Nucleus accumbens (tissue), 56 donors: Measurements from ENCODE around the gene SLC44A1.
A peak's percentile ranks its signal among the peaks of the same experiment; 100 is the strongest.

Experiments used
- DNase-seq, 56 donors: peaks; one replicate each; lab custom pipeline; 2025; lab: John Stamatoyannopoulos, UW

SLC44A1 gene

DNA sequence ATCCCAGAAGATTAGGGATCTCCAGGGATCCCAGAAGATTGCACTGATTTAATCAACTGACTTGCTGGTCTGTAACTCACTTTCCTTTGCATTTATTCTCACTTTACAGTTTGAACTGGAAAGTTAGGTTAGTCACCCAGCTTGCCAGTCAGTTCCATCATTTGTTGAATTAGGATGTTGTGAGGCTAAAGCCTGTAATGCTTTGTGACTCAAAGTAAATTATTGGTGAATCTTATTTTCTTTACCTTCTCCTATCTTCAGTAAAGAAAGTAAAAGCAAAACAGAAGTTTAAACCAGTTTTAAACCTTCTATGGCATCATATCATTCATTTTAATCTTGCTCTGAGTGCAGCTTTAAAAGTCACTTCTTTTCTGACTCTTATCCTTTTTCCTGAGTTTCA, 85.8 kb downstream of the SLC44A1 start:
- DNase-seq = no peak

GRCh38 chr9:105330755-105331154, 86.3 kb downstream of the SLC44A1 start:
- no peak for DNase-seq

GRCh38 chr9:105331160-105331559, 86.7 kb downstream of the SLC44A1 start:
- no peak for DNase-seq

GRCh38 chr9:105331755-105332154, 87.3 kb downstream of the SLC44A1 start:
- DNase-seq = no peak

- DNase-seq = no peak
Observed at GRCh38 chr9:105332471-105332870, 88.0 kb downstream of the SLC44A1 start.

DNA sequence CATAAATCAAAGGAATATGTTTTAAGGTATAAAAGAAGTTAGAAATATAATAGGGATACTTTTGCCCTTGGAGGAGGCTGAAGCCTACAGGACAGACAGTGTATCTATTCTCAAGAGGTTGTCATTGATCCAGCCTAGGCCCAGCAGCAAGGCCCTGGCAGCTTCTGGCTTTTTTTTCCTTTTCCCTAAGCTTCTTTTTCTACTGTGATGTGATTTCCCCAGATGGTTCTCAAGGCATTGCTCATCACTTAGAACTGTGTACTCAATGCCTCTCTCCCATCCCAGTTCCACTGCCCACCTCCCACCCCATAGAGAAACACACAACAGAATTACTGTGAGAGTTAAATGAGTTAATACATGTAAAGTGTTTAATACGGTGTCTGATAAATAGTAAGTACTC, 88.6 kb downstream of the SLC44A1 start:
- no peak for DNase-seq

GRCh38 chr9:105333811-105334210, 89.4 kb downstream of the SLC44A1 start:
- DNase-seq = peak in 1 of 56 donors; percentile 20

- no peak for DNase-seq
Observed at GRCh38 chr9:105338308-105338707, 93.9 kb downstream of the SLC44A1 start.

DNA sequence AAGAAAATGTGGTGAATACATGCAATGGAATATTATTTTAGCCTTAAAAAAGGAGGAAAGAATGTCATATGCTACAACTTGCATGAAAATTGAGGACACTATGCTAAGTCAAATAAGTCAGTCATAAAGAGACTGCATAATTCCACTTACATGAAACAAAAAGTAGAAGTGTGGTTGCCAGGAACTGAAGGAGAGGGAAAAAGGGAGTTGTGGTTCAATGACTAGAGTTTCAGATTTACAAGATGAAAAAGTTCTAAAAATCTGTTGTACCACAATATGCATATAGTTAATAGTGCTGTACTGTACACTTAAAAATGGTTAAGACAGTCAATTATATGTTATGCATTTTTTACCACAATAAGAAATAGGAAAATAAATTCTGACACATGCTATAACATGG, 95.4 kb downstream of the SLC44A1 start:
- DNase-seq = no peak

GRCh38 chr9:105341434-105342146, 97.1 kb downstream of the SLC44A1 start:
- no peak for DNase-seq

- DNase-seq = no peak
Observed at GRCh38 chr9:105342147-105342505, 97.7 kb downstream of the SLC44A1 start.

GRCh38 chr9:105344283-105344682, 99.8 kb downstream of the SLC44A1 start:
- DNase-seq = no peak

DNA sequence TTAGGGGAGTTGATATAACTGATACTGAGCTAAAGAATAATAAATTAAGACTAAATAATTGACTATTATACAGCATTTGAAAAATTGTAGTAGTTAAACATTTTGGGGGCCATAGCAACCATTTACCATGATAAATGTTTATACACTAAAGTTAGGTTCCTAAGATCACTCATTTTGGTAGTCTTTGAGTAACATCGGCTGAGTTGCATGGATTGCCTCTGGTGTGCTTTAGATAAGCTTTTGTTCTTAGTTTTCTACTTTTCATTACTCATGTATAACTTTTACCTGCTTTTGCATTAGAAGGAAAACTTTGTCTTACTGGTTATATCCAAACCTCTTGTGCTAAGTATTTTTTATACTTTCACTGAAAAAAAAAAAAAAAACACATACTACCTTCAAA, 101.2 kb downstream of the SLC44A1 start:
- no peak for DNase-seq

DNA sequence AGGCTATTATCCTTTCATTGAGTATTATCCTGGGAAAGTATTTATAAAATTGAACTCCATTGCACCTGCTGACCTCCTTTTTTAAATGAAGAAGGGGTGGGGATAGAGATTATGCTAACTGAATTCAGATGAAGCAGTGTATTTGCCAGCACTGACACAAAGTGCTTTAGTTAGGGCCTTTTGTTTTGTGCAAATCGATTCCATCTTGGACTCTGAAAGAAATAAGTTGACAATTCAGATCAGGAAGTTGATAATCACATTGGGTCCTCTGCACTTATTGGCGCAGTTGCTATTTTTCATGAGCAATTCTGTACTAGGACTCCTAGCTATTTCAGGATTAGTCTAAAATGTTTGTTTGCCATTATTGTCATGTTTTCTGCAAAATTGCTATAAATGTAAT, 101.8 kb downstream of the SLC44A1 start:
- no peak for DNase-seq

DNA sequence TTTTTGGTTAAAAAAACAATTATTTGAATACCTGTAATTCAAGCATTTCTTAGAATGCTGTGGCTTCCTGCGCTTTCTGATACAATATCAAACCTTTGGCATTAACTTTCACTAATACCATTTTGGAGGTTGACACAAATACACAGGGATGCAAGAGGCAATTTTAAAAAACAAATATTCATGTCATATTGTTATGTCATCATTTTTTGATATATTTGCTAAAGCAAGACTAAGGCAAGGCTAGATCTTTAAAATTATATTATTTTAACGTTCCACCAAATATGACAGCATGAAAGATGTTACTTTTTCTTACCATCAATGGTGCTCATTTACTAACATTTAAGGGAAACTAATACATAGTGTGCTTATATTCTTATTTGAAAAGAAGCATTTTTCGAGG, 110.0 kb downstream of the SLC44A1 start:
- DNase-seq = no peak

- DNase-seq = no peak
Observed at GRCh38 chr9:105355781-105356180, 111.3 kb downstream of the SLC44A1 start.

DNA sequence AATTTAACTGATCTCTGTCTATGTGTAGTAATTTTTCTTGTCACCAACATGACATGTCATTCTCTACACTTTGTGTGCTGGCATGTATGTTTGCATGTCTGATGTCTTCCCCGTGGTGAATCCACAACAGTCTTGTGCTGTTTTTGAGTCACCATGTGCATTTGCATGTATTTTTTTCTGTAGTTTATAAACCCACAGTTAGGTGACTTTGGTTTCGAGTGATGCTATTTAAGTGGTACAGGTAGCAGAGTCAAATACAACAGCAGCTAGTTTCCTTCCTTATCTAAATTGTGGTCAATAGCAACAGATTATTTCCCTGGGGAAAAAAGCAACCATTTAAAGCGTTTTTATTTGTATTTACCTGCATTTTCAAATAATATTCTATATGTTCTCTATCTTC, 113.5 kb downstream of the SLC44A1 start:
- no peak for DNase-seq

DNA sequence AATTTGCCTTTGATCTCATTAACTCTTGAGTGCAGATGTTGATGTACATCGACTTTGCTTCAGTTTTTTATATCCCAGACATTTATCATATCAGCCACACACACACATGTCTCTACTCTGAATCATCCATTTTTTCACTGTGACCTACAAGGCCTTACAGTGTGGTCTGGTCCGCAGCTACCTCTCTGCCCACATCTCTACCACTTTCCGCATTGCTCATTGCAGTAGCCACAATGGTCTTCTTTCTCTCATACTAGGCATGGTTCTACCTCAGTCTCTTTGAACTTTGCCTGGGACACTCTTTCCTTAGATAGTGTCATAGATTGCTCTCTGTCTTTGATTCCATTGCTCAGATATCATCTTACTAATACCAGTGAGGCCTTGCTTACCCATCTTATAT, 115.4 kb downstream of the SLC44A1 start:
- no peak for DNase-seq

GRCh38 chr9:105360344-105360743, 115.9 kb downstream of the SLC44A1 start:
- no peak for DNase-seq

DNA sequence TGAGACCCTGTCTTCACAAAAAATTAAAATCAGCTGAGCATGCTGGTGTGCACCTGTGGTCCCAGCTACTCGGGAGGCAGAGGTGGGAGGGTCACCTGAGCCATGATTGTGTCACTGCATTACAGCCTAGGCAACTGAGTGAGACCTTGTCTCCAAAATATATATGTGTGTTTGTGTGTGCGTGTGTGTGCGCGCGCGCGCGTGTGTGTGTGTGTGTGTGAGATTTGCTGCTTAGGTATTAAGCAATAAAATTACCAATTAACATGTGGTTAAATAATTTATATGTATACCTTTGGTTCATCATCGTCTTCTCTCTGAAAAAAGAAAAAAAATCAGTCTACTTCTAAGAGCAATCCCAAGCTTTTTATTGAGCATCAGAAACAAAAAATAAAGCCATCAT, 117.4 kb downstream of the SLC44A1 start:
- DNase-seq = no peak

DNA sequence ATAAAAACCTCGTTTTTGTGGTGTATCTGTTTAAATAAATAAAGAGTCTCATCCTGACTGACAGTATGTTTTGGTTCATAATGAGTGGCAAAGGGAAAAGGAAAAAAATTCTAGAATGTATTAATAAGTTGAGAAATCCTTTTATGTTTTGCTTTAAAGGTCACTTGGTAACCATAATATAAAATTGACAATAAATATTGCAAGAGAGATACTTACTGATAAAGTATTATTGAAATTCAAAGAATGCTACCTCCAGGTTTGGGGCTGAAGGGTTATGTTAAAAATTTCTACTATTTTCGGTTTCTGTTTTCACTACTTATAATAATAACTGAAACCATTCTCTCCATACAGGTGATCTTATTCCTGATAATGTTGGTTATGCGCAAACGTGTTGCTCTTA, 118.0 kb downstream of the SLC44A1 start:
- no peak for DNase-seq

DNA sequence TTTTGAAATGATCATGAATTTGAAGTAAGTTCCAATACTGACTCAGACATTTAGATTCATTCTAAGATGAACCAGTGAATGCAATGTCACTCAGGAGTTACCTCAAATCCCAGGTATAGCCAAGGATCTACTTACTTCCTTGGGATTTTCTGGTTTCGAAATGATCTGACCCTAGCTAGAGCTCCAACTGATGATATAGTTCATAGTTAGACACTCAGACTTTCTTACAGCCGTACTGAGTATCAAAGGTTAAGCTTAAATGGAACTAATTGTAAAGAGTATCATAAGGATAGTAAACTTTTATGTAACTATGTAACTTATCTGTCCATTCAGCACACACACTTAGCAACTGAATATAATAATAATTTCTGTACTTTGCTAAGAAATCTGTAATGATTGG, 119.4 kb downstream of the SLC44A1 start:
- DNase-seq = no peak

DNA sequence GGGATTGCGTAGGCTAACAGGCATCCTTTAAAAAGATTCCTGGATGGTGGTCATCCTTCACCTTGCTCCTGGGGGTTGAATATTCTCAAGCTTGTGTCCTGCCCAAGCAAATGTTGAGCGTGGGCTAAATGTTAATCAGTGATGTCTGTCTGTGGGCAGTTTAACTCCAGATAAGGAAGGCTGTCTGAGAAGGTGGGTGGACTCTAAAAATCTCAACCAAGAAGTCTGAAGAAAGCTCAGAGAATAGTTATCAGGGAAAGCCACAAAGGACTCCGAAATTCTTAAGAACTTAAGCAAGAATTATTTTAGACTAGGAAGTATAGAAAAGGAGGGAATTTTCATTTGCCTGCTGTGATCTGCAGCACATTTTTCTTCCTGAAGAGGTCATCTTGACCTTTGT, 125.5 kb downstream of the SLC44A1 start:
- DNase-seq = no peak
